GM15510 (cell line): ENCODE data around the gene RILPL2.
A peak's percentile ranks its signal among the peaks of the same experiment; 100 is the strongest.

Source experiments
- POLR2A ChIP-seq: IDR thresholded peaks from 3 replicates; pipeline ENCODE4 v1.6.1; 2011; ENCODE audit warnings: borderline replicate concordance; ENCODE audit not compliant: insufficient read length; ENCODE audit errors: extremely low read depth

Gene RILPL2

DNA sequence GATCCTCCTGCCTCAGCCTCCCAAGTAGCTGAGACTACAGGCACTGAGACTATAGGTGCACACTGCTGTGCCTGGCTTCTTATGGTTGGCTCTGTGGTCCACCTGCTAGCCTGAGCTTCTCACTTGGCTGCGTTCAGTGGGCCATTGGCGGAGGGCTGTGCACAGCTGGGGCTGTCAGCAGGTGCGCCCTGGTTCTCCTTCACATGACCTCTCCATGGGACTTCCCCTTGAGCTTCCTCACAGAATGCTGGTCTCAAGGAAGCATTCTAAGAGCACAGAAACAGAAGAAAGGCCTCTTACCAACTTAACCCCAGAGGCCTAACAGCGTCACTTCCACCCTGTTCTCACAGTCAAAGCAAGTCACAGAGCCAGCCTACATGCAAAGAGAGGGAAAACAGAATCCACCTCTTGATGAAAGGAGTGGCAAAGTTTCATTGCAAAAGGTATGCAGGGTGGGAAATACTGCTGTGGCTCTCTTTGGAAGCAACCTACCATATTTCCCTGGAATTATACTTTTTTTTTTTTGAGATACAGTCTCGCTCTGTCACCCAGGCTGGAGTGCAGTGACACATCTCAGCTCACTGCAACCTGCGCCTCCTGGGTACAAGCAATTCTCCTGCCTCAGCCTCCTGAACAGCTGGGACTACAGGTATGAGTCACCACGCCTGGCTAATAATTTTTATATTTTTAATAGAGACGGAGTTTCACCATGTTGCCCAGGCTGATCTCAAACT lies 9.3 kb downstream of the RILPL2 start:
- TF ChIP-seq POLR2A: peak; percentile 24

DNA sequence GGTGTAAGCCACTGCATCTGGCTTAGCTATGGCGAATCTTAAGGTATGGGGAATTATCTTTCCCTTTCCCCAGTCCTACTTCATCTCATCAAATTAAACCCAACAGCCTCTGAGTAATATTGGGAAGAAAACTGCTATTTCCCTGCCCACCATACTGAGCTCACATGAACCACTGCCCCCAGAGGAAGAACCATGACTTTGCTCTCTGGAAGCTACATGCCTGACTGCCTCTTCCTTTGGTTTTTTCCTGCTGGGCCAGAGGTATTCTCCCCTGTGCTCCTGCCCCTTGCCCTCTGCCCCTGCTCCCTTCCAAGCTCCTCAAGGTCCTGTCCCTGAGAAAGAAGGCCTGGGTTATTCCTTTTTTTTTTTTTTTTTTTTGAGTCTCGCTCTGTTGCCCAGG lies 15.2 kb downstream of the RILPL2 start:
- TF ChIP-seq POLR2A: no peak

DNA sequence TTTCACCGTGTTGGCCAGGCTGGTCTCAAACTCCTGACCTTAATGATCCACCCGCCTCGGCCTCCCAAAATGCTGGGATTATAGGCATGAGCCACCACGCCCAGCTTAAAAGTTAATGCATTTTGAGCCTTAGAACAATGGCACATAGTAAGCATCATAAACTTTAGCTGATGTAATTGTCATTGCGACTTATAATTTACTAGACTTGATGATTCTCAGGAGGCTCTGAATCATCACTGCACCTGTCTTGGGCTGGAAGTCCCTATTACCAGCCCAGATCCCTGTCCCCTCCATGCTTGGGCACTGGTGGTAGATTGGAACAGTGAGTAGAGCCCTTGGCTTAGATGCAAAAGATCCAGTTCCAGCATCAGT lies 26.5 kb downstream of the RILPL2 start:
- TF ChIP-seq POLR2A: no peak

DNA sequence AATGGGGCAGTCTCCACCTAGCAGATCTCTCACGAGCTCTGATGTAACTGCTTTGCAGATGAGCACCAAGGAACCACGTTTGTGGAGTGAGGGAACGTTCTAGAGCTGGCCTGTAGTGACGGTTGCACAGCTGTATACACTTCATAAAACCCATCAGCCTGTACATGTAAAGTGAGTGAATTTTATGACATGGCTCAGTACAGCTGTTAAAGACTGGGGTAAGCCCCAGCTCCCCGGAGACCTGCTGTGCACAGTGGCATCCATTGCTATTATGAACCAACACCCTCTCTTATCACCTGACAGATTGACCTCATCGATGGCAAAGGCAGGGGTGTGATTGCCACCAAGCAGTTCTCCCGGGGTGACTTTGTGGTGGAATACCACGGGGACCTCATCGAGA lies 31.9 kb downstream of the RILPL2 start:
- no peak for TF ChIP-seq POLR2A

DNA sequence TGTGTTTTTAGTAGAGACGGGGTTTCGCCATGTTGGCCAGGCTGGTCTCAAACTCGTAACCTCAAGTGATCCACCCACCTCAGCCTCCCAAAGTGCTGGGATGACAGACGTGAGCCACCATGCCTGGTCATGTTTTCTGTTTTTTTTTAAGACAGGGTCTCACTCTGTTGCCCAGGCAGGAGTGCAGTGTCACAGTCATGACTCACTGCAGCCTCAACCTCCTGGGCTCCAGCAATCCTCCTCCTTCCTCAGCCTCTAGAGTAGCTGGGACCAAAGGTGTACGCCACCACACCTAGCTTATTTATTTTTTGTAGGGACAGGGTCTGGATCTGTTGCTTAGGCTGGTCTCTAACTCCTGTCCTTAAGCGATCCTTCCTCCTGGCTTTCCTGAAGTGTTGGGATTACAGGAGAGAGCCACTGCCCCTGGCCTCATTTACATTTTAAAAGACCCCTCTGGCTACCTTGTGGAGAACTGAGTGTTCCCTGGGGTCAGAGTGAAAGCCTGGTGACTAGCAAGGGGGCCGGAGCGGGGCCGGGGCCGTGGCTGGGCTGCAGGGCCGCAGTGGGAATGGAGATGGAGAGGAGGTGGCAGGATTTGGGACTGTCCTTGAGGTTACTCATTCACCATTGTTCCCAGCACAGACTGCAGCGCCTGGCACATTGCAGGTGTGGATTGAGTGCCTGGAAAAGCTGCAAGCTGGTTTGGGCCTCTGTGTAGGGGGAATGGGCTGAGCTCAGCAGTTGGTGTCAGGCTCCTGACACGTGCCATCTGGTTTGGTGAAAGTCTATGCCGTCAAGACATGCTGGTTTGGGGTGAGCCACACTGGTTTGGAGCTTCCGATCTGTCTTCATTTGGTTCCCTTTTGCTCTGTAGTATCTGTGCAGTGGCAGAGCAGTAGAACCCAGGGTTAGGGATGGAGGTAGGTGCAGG lies 34.5 kb downstream of the RILPL2 start:
- no peak for TF ChIP-seq POLR2A

DNA sequence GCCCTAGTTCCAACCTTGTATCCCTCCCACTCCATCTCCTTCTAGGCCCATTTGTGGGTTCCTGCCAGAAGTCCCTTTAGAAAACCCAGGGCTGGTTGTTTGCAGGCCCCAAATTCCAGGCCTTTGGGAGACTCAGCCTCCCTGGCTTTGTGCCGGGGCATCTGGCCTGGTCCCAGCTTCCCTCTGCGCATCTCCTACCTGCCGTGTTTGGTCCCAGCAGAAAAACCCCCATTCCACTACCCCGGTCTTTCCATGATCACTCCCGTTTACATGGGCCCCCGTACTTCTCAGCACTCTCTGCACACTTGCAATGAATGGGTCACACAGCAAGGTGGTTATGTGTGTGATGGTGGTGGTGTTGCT lies 37.2 kb downstream of the RILPL2 start:
- TF ChIP-seq POLR2A: no peak

DNA sequence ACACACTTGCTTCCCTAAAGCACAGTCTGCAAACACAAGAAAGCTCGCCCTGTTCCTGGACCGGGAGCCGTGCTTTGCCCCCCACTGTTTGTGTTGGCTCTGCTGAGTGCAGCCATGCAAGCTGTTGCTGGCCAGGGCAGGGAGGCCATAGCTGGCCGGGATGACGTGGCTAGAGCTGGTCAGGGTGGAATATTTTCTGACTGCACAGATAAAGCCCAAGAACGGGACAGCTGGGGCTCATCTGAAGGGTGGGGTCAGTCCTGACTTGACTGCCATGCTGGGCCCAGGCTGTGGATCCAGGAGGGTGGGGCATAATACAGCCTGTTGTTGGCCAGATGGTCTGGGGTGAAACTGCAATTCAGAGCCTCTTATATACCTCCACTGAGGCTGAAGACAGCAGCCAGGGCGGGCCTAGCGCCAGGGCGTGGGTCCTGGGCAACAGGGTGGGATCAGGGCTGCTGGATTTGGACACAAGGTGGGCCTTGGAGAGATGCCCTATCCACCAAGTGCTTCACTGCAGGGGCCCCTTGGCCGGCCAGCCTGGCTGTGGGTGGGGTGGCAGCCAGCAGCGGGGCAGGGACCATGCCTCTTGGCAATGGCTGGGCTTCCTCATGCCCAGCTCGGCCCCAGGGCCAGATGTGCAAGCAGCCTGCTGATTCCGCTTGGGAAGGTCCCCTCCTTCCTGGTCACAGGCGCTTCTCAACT lies 37.8 kb downstream of the RILPL2 start:
- no peak for TF ChIP-seq POLR2A

DNA sequence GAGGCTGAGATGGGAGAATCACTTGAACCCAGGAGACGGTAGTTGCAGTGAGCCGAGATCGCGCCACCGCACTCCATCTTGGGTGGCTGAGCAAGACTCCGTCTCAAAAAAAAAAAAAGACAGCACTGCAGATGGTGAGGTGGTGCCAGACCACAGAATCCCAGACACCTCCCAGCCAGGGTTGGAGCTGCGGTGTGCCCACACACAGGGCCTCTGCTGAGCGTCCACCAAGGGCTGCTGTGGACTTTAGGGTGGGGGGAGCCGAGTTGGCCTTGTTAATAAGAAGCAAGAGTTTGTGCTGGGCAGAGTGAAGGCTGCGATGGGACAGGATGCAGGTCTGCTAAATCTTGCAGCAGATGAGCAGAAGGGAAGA lies 38.3 kb downstream of the RILPL2 start:
- TF ChIP-seq POLR2A: no peak

DNA sequence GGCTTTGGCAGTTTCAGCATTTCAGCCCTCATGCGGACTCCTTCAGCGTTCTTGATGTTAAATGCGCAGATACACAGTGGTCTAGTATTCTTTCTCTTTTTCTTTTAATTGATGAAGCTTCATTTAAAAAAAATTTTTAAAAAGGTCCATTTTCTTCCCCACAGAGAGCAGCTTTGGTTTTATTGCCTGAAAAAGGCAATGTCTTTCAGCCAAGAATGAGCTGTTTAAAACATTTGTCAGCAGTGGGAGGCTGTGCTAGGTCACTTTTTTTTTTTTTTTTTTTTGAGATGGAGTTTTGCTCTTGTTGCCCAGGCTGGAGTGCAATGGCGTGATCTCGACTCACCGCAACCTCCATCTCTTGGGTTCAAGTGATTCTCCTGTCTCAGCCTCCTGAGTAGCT lies 39.1 kb downstream of the RILPL2 start:
- no peak for TF ChIP-seq POLR2A

DNA sequence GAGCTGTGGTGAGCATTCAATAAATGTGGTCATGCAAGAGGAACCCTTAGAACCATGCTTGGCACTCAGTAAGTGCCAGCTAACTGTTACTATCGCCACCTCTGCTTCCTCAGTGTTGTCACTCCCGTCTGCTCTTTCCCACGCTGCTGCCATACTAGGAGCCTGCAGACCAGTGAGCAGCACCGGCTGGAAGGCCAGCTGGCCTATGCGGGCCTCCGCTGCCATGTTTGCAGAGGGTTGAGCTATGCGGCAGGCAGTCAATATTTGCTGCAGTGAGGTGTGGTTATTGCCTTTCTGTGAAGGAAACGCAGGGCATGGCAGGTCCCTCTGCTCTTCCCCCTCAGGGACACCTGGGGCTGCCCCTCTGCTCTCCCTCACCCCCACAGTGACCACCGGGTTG lies 39.5 kb downstream of the RILPL2 start:
- no peak for TF ChIP-seq POLR2A

DNA sequence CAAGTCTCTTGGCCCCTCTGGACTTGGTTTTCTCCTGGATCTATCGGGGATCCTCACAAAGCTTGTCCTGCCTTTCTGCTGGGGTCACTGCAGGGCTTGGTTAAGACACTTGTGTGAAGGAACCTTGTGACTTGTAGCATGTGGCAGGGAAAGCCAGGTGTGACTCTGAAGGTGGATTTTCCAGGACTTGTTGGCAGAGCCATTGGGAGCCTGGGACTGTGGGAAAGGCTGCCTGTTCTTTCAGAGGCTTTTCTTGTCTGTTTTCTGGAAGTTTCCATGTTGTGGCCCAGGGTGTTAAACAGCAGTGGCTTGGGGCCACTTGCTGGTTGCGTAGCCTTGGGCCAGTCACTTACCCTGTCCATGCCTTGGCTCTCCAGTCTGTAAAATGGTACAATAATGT lies 39.9 kb downstream of the RILPL2 start:
- no peak for TF ChIP-seq POLR2A

DNA sequence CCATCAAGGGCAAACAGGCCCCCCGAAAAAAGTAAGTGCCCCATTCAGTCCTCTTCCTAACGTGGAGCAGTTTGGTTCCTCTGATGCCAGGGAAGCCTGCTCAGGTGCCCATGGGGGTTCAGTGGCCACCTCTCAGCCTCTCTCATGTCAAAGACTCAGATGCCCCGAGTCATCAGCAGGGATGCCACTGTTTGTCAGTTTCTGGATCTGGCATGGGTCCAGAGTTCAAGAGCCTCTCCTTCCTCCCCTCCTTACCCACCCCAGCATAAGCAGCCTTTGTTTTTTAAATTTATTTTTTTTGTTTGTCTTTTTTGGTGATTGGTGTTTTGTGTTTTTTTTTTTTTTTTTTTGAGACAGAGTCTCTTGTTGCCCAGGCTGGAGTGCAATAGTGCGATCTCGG lies 41.2 kb downstream of the RILPL2 start:
- no peak for TF ChIP-seq POLR2A

DNA sequence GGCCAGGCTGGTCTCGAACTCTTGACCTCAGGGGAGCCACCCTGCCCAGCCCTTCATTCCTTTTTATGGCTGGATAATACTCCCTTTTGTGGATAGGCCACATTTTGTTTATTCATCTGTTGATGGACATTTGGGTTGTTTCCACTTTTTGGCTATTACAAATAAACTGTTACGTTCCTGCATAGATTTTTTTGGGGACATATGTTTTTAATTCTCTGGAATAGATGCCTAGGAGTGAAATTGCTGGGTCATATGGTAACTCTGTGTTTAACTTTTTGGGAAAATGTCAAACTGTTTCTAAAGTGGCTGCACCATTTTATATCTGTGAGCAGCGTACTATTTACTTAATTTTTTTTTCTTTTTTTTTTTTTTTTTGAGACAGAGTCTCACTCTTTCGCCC lies 42.7 kb downstream of the RILPL2 start:
- no peak for TF ChIP-seq POLR2A

DNA sequence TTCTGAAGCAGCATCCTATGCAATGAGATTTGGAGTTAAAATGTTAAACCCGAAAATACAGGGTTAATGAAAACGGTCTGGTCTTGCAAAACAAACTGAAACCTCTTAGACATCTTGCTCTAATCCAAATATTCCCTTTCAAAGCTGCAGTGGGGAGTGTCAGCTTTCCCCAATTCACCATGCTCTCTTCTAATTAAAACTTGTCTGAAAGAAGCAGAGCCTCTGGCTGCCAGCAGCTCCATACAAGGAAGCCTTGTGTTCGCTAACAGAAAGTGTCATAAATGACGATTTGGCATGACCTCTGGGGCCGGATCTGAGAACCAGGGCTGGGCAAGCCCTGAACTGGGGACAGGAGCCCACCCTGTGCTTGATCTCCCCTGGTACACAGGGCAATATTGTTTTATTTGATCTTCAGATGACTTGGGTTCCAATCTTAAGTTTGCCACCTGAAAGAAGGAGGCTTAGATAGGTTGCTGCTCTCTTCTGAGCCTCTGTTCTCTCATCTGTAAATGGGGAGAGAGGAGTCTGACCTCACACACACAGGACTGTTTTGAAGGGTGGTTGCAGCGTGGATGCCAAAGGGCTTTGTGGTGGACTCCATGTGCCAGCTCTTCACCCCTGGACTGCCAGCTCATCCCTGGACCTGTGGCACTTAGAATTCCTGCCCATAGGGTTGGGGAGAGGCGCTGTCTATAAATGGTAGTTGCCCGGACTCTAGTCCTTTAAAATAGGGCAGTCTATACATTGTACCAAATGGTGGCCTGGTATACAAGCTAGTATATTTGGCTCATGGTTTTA lies 44.7 kb downstream of the RILPL2 start:
- TF ChIP-seq POLR2A: no peak

DNA sequence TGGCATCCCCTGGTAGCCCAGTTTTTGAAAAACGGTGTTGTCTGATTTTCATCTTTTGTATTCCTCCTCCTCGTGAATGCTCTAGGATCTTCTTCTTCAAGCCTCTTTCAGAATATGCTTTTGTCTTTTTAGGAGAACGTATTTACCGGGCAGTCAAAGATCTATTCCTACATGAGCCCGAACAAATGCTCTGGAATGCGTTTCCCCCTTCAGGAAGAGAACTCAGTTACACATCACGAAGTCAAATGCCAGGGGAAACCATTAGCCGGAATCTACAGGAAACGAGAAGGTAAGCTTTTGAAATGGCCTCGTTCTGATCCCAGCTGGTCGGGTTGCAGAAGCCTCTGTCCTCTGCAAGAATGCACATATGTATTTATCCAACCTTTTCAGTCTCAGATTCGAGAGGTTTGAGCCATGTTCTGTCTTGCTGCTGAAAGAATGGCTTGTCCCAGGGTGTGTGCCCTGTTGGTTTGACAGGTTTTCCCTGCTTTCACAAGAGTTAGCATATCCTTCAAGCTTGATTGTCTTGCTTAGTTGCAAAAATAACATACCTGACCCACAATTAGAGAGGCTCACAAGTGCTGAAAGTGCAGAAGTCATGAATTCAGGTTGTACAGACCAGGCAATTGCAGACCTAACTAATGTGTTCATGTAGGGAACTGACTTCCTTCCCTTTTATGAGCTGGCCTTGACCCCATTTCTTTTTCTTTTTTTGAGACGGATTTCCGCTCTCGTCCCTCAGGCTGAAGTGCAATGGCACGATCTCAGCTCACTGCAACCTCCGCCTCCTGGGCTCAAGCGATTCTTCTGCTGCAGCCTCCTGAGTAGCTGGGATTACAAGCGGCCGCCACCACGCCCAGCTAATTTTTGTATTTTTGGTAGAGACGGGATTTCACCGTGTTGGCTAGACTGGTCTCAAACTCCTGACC lies 45.7 kb downstream of the RILPL2 start:
- no peak for TF ChIP-seq POLR2A
